A549 (cell line): Measurements from ENCODE around the gene SBF2. TPM values are rescaled to one million over a fixed set of nuclear protein-coding genes. Genes with fewer than 3 reads are reported as not detected.

Experiments
- ATAC-seq, 2 experiments: fragments of 200-7000 bp in 1 of 2; fragments of >200 bp in 1 of 2; cut with Nextera tagmentation in 1 of 2; cut with Tn5 transposase in 1 of 2; 3 replicates each; pipeline versions ENCODE4 v1.8.0 to v1.9.1; 2018 to 2020; ENCODE audit warnings: mild to moderate bottlenecking in 1 of 2, moderate library complexity in 1 of 2
- CTCF ChIA-PET: fragments of 300-600 bp; sonication (Branson Sonifier 250); formaldehyde crosslinking; extraction: SDS; loops from one replicate; lab custom pipeline; 2021; ENCODE audit warnings: antibody characterized with exemption, inconsistent platforms; lab: Yijun Ruan, JAX
- POLR2A ChIA-PET: fragments of 350-600 bp; formaldehyde crosslinking; extraction: SDS; loops from one replicate; lab custom pipeline; 2021; ENCODE audit warnings: antibody characterized with exemption, inconsistent platforms; lab: Yijun Ruan, JAX
- DNase-seq, 2 experiments: peaks; one replicate each; pipeline versions ENCODE4 v3.0.0 to v3.0.0-alpha.2; 2011 to 2016; ENCODE audit warnings: low read depth in 1 of 2, low spot score in 1 of 2
- FAIRE-seq: peaks from 2 replicates; lab custom pipeline; 2011; peaks lifted over from hg19 to GRCh38; lab: Jason Lieb, UNC
- H3K27ac ChIP-seq, 2 experiments: fragments of >200 bp; sonication (Bioruptor Twin); formaldehyde crosslinking; 3 replicates each; pipeline ENCODE4 v1.5.1; 2016 to 2017
- H3K4me1 ChIP-seq: fragments of >200 bp; sonication (Bioruptor Twin); formaldehyde crosslinking; 3 replicates; pipeline ENCODE4 v1.6.1; 2016
- H3K4me2 ChIP-seq: fragments of >200 bp; sonication (Bioruptor Twin); formaldehyde crosslinking; 3 replicates; pipeline ENCODE4 v1.6.1; 2016
- H3K4me3 ChIP-seq: fragments of >200 bp; sonication (Bioruptor Twin); formaldehyde crosslinking; 3 replicates; pipeline ENCODE4 v1.5.1; 2016
- H3K9me3 ChIP-seq: fragments of >200 bp; sonication (Bioruptor Twin); formaldehyde crosslinking; 3 replicates; pipeline ENCODE4 v1.6.1; 2016
- EHF ChIP-seq: fragments of 250-450 bp; sonication (Bioruptor Pico); IDR thresholded peaks from 2 replicates; pipeline ENCODE4 v1.5.0; 2020; ENCODE audit warnings: mild to moderate bottlenecking
- ESRRA ChIP-seq: fragments of 150-350 bp; IDR thresholded peaks from 2 replicates; pipeline ENCODE4 v1.6.1; 2014; ENCODE audit warnings: mild to moderate bottlenecking, low read length, borderline replicate concordance
- FOSB ChIP-seq: fragments of 250-450 bp; sonication (Bioruptor Pico); IDR thresholded peaks from 2 replicates; pipeline ENCODE4 v1.5.0; 2020; ENCODE audit warnings: mild to moderate bottlenecking, moderate library complexity
- HEYL ChIP-seq: fragments of 250-450 bp; sonication (Bioruptor Pico); IDR thresholded peaks from 2 replicates; pipeline ENCODE4 v1.8.0; 2021; ENCODE audit warnings: mild to moderate bottlenecking, moderate library complexity
- HOXB13 ChIP-seq: fragments of 250-450 bp; sonication (Bioruptor Pico); IDR thresholded peaks from 2 replicates; pipeline ENCODE4 v1.5.0; 2020; ENCODE audit warnings: low read depth, mild to moderate bottlenecking, moderate library complexity
- KDM1A ChIP-seq: fragments of 200-600 bp; sonication (generic); IDR thresholded peaks from 2 replicates; pipeline ENCODE4 v1.6.1; 2016; ENCODE audit warnings: low read depth, mild to moderate bottlenecking
- MYC ChIP-seq: IDR thresholded peaks from 2 replicates; pipeline ENCODE4 v1.6.1; 2012; ENCODE audit warnings: mild to moderate bottlenecking, inconsistent platforms, low read length, improper control_type of control experiment, borderline replicate concordance
- NR3C1 ChIP-seq: fragments of >200 bp; sonication (Bioruptor Twin); formaldehyde crosslinking; IDR thresholded peaks from 3 replicates; pipeline ENCODE4 v1.6.1; 2017
- PHF8 ChIP-seq: fragments of 200-600 bp; sonication (generic); IDR thresholded peaks from 2 replicates; pipeline ENCODE4 v1.6.1; 2016; ENCODE audit warnings: low read depth, mild to moderate bottlenecking, antibody characterized with exemption, moderate library complexity, borderline replicate concordance
- POLR2AphosphoS2 ChIP-seq: conservative IDR thresholded peaks from 2 replicates; pipeline ENCODE4 v1.6.1; 2012; ENCODE audit warnings: low read length, improper control_type of control experiment, inconsistent platforms
- RAD21 ChIP-seq, 2 experiments: fragments of >200 bp in 1 of 2; sonication (Bioruptor Twin) in 1 of 2; formaldehyde crosslinking in 1 of 2; IDR thresholded peaks in 1 of 2; conservative IDR thresholded peaks in 1 of 2; 2 replicates in 1 of 2; 3 replicates in 1 of 2; pipeline ENCODE4 v1.6.1; 2012 to 2018; ENCODE audit warnings: inconsistent platforms in 1 of 2
- SREBF2 ChIP-seq: fragments of 450-650 bp; IDR thresholded peaks from 2 replicates; pipeline ENCODE4 v1.6.1; 2014; ENCODE audit warnings: mild to moderate bottlenecking, moderate library complexity
- TFCP2L1 ChIP-seq: fragments of 250-450 bp; sonication (Bioruptor Pico); IDR thresholded peaks from 2 replicates; pipeline ENCODE4 v1.5.0; 2021; ENCODE audit warnings: mild to moderate bottlenecking
- WGBS: methylation state at CpG from one replicate; pipeline ENCODE4 v1.1.6; 2017; ENCODE audit errors: missing lambda C conversion rate; 5-methylcytosine and 5-hydroxymethylcytosine counted together
- polyA plus RNA-seq, 4 experiments: library from polyadenylated mRNA; depleted of rRNA in 3 of 4; stranded (reverse); fragments of >200 nt; fragmentation: RNase III in 1 of 4; extraction: RNeasy Plus Mini Kit Qiagen cat#74134 plus additional on column Dnase treatment in 1 of 4; gene quantifications; 2 replicates in 3 of 4; 3 replicates in 1 of 4; pipeline ENCODE4 v1.2.3, GENCODE V29; 2011 to 2017
- TF ChIP-seq, protein P1 (sequence below): fragments of >200 bp; sonication (Bioruptor Twin); formaldehyde crosslinking; IDR thresholded peaks from 2 replicates; pipeline ENCODE4 v1.6.1; 2016
- TF ChIP-seq, protein P2 (sequence below): IDR thresholded peaks from 2 replicates; pipeline ENCODE4 v1.6.1; 2012
- TF ChIP-seq, protein P3 (sequence below): fragments of >200 bp; sonication (Bioruptor Twin); formaldehyde crosslinking; IDR thresholded peaks from 3 replicates; pipeline ENCODE4 v1.5.1; 2016
- TF ChIP-seq, protein P4 (sequence below): fragments of 150-350 bp; IDR thresholded peaks from 2 replicates; pipeline ENCODE4 v1.6.1; 2014; ENCODE audit warnings: low read depth, mild to moderate bottlenecking, low read length
- TF ChIP-seq, protein P5 (sequence below): fragments of >200 bp; sonication (Bioruptor Twin); formaldehyde crosslinking; IDR thresholded peaks from 3 replicates; pipeline ENCODE4 v1.6.1; 2016
- TF ChIP-seq, protein P6 (sequence below): fragments of 200-600 bp; sonication (generic); IDR thresholded peaks from 2 replicates; pipeline ENCODE4 v1.6.1; 2016; ENCODE audit warnings: antibody characterized with exemption, mild to moderate bottlenecking, moderate library complexity

SBF2 gene
- polyA plus RNA-seq, 2 of the 4 experiments (the other 2 are of a cell fraction), result 11.1 to 49.6 TPM

DNA sequence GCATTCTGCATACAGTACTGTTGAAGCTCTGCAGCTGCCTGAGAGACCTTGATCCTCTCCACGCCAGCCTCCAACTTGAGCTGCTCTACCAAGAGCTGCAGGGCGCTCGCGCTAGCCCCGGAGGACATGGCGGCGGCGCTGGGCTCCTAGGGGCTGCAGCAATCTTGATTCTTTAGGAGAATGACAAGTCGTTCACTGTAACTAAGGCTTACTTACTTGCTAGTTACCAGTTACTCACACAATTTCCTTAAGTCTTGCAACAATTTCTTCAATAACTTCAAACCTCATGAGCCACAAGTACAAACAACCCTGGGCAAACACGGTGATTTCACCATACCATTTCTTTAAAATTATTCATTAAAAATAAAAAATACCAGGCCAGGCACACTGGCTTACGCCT, 21.9 kb downstream of the SBF2 start:
- no peaks in the 10 kb centered on the region for H3K9me3 ChIP-seq
- 86% methylated on average over 11 of the region's 11 CpGs for WGBS
- H3K4me3 ChIP-seq, result no peak overlapping the region
- ATAC-seq (peak; percentile 54 to 81; a peak in 5 of 6 replicates), DNase-seq (no peak), FAIRE-seq (no peak)
- H3K4me2 ChIP-seq, result peak overlapping the region; percentile 11; the same call in 1 of the 3 replicates
- no peak overlapping the region for H3K27ac ChIP-seq
- no peak for TF ChIP-seq PHF8
- TF ChIP-seq, protein P1, sequence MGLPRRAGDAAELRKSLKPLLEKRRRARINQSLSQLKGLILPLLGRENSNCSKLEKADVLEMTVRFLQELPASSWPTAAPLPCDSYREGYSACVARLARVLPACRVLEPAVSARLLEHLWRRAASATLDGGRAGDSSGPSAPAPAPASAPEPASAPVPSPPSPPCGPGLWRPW, result no peak
- TF ChIP-seq, protein P2, sequence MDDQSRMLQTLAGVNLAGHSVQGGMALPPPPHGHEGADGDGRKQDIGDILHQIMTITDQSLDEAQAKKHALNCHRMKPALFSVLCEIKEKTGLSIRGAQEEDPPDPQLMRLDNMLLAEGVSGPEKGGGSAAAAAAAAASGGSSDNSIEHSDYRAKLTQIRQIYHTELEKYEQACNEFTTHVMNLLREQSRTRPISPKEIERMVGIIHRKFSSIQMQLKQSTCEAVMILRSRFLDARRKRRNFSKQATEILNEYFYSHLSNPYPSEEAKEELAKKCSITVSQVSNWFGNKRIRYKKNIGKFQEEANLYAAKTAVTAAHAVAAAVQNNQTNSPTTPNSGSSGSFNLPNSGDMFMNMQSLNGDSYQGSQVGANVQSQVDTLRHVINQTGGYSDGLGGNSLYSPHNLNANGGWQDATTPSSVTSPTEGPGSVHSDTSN, result no peak
- no peak for TF ChIP-seq ESRRA
- no peak for TF ChIP-seq SREBF2
- peaks cover 47% of the 10 kb centered on the region for H3K4me1 ChIP-seq
- ChIA-PET CTCF (no interaction called here), POLR2A (no interaction called here)

DNA sequence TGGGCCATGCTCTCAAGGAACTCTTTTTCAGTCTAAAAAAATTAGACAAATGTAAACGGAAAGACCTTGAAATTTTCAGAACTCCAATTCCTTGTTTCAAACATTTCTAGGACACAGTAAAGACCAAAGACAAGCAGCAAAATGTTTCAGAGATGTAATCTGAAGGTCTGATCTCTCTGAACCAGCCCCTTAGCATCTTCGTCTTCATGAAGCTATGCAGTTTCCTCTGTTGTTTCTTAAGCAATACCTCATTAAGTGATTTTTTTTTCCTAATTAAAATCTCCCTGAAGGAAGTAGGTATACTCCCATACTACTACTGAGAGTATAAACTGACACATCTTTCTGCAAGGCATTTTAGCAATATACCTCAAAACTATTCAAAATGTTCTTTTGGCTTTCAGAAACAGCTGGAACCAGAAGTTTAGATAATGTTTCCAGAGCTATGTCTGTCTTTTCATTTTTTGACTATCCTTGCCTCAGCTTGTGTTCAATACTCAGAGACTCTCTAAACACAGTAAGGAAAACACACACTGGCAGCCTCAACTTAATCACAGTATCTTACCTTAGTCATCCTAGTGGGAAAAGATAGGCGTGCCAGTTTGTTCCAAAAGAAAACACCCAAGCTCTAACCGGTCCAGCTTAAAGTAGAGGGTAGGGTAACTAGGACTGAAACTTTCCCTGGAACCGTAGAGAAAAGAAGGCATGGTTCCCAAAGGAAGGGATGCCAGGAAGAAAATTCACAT, 25.1 kb downstream of the SBF2 start:
- H3K27ac ChIP-seq, result no peak overlapping the region
- 68% methylated on average over 5 of the region's 5 CpGs for WGBS
- FAIRE-seq, result no peak
- peak overlapping the region; percentile 6; the same call in 2 of the 3 replicates for H3K4me2 ChIP-seq
- no peak for DNase-seq
- no peak overlapping the region for H3K4me3 ChIP-seq
- ChIA-PET POLR2A (no interaction called here), CTCF (no interaction called here)
- H3K9me3 ChIP-seq, result no peaks in the 10 kb centered on the region
- TF ChIP-seq, protein P1, result no peak
- TF ChIP-seq SREBF2 (no peak), MYC (no peak), HEYL (CRISPR knock-in tag) (no peak), KDM1A (no peak), HOXB13 (CRISPR knock-in tag) (no peak)
- H3K4me1 ChIP-seq, result peaks cover 37% of the 10 kb centered on the region
- no peak; a peak in 1 of 6 replicates for ATAC-seq

DNA sequence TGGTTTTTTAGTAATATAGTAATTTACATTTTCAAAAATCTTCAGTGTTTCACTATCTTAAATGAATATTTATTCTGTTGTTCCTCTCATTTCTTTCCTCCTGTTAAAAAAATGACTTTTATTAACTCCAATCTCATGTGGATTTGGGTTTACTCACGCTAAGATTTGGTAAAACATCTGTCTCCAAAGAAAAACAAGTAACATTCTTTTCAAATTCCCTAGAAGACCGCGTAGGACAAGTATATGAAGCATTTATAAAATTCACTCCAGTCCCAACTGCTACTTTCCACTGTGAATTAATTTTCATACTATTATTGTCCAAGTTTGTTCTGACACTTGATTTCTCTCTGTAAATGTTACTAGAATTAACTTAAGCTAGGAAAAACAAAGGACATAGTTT, 26.2 kb downstream of the SBF2 start:
- Histone ChIP-seq H3K4me2 (peak overlapping the region; percentile 6; the same call in 1 of the 3 replicates), H3K4me3 (no peak overlapping the region), H3K9me3 (no peaks in the 10 kb centered on the region), H3K27ac (no peak overlapping the region), H3K4me1 (peaks cover 36% of the 10 kb centered on the region)
- TF ChIP-seq NR3C1 (no peak), RAD21 (conservative IDR thresholded peaks at IDR 0.05 in 1 of 2, IDR thresholded peaks at IDR 0.05 in 1 of 2) (no peak), ESRRA (no peak), TFCP2L1 (CRISPR knock-in tag) (no peak), SREBF2 (no peak), POLR2AphosphoS2 (no peak), FOSB (no peak), EHF (CRISPR knock-in tag) (no peak)
- TF ChIP-seq, protein P3, sequence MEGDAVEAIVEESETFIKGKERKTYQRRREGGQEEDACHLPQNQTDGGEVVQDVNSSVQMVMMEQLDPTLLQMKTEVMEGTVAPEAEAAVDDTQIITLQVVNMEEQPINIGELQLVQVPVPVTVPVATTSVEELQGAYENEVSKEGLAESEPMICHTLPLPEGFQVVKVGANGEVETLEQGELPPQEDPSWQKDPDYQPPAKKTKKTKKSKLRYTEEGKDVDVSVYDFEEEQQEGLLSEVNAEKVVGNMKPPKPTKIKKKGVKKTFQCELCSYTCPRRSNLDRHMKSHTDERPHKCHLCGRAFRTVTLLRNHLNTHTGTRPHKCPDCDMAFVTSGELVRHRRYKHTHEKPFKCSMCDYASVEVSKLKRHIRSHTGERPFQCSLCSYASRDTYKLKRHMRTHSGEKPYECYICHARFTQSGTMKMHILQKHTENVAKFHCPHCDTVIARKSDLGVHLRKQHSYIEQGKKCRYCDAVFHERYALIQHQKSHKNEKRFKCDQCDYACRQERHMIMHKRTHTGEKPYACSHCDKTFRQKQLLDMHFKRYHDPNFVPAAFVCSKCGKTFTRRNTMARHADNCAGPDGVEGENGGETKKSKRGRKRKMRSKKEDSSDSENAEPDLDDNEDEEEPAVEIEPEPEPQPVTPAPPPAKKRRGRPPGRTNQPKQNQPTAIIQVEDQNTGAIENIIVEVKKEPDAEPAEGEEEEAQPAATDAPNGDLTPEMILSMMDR, result no peak
- TF ChIP-seq, protein P4, sequence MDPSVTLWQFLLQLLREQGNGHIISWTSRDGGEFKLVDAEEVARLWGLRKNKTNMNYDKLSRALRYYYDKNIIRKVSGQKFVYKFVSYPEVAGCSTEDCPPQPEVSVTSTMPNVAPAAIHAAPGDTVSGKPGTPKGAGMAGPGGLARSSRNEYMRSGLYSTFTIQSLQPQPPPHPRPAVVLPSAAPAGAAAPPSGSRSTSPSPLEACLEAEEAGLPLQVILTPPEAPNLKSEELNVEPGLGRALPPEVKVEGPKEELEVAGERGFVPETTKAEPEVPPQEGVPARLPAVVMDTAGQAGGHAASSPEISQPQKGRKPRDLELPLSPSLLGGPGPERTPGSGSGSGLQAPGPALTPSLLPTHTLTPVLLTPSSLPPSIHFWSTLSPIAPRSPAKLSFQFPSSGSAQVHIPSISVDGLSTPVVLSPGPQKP, result no peak
- TF ChIP-seq, protein P5, sequence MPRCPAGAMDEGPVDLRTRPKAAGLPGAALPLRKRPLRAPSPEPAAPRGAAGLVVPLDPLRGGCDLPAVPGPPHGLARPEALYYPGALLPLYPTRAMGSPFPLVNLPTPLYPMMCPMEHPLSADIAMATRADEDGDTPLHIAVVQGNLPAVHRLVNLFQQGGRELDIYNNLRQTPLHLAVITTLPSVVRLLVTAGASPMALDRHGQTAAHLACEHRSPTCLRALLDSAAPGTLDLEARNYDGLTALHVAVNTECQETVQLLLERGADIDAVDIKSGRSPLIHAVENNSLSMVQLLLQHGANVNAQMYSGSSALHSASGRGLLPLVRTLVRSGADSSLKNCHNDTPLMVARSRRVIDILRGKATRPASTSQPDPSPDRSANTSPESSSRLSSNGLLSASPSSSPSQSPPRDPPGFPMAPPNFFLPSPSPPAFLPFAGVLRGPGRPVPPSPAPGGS, result no peak
- TF ChIP-seq, protein P6, sequence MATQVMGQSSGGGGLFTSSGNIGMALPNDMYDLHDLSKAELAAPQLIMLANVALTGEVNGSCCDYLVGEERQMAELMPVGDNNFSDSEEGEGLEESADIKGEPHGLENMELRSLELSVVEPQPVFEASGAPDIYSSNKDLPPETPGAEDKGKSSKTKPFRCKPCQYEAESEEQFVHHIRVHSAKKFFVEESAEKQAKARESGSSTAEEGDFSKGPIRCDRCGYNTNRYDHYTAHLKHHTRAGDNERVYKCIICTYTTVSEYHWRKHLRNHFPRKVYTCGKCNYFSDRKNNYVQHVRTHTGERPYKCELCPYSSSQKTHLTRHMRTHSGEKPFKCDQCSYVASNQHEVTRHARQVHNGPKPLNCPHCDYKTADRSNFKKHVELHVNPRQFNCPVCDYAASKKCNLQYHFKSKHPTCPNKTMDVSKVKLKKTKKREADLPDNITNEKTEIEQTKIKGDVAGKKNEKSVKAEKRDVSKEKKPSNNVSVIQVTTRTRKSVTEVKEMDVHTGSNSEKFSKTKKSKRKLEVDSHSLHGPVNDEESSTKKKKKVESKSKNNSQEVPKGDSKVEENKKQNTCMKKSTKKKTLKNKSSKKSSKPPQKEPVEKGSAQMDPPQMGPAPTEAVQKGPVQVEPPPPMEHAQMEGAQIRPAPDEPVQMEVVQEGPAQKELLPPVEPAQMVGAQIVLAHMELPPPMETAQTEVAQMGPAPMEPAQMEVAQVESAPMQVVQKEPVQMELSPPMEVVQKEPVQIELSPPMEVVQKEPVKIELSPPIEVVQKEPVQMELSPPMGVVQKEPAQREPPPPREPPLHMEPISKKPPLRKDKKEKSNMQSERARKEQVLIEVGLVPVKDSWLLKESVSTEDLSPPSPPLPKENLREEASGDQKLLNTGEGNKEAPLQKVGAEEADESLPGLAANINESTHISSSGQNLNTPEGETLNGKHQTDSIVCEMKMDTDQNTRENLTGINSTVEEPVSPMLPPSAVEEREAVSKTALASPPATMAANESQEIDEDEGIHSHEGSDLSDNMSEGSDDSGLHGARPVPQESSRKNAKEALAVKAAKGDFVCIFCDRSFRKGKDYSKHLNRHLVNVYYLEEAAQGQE, result no peak
- WGBS, result 89% methylated on average over 3 of the region's 3 CpGs
- ATAC-seq (no peak), DNase-seq (no peak), FAIRE-seq (no peak)
- POLR2A ChIA-PET, result no interaction called here
- CTCF ChIA-PET, result no interaction called here
